HG02642 (cell line): ENCODE data around the gene SPCS3.
"Not testable (repeated sequence)": the region's sequence is repeated elsewhere in the genome, so short reads cannot be mapped to it uniquely, and the experiment has no call there.

ENCODE experiments used
- ATAC-seq: cut with Tn5 transposase; IDR thresholded peaks from one replicate; pipeline ENCODE4 v1.9.1; 2021; ENCODE audit warnings: mild to moderate bottlenecking; ENCODE audit not compliant: unreplicated experiment, poor library complexity

SPCS3 gene

GRCh38 chr4:176340871-176341685 lies 21.3 kb downstream of the SPCS3 start:
- peak; percentile 79 for ATAC-seq

GRCh38 chr4:176342384-176342783 lies 22.6 kb downstream of the SPCS3 start:
- ATAC-seq, result no peak

GRCh38 chr4:176343286-176343685 lies 23.5 kb downstream of the SPCS3 start:
- no peak for ATAC-seq

- not testable (repeated sequence) for ATAC-seq
Measured at GRCh38 chr4:176345346-176345745, 25.6 kb downstream of the SPCS3 start.

- ATAC-seq, result not testable (repeated sequence)
Measured at GRCh38 chr4:176346836-176347235, 27.1 kb downstream of the SPCS3 start.

- no peak for ATAC-seq
Measured at GRCh38 chr4:176350671-176351070, 30.9 kb downstream of the SPCS3 start.

GRCh38 chr4:176354884-176355283 lies 35.1 kb downstream of the SPCS3 start:
- ATAC-seq, result no peak

GRCh38 chr4:176357359-176358082 lies 37.8 kb downstream of the SPCS3 start:
- peak; percentile 99 for ATAC-seq

- no peak for ATAC-seq
Measured at GRCh38 chr4:176358083-176358469, 38.3 kb downstream of the SPCS3 start.

GRCh38 chr4:176359590-176359989 lies 39.8 kb downstream of the SPCS3 start:
- ATAC-seq, result no peak

GRCh38 chr4:176360446-176360845 lies 40.7 kb downstream of the SPCS3 start:
- no peak for ATAC-seq

- ATAC-seq, result peak; percentile 77
Measured at GRCh38 chr4:176363072-176363471, 43.3 kb downstream of the SPCS3 start.

- no peak for ATAC-seq
Measured at GRCh38 chr4:176367771-176368465, 48.2 kb downstream of the SPCS3 start.

GRCh38 chr4:176376032-176376614 lies 56.4 kb downstream of the SPCS3 start:
- no peak for ATAC-seq

- ATAC-seq, result peak; percentile 89
Measured at GRCh38 chr4:176377780-176378179, 58.0 kb downstream of the SPCS3 start.

- ATAC-seq, result no peak
Measured at GRCh38 chr4:176380352-176381157, 60.8 kb downstream of the SPCS3 start.
